Amniotic stem cell (primary cell): Measurements from ENCODE around the gene ELOVL5.
"Not testable (repeated sequence)": the region's sequence is repeated elsewhere in the genome, so short reads cannot be mapped to it uniquely, and the experiment has no call there.

ENCODE experiments used
- DNase-seq: peaks from one replicate; lab custom pipeline; 2025; lab: John Stamatoyannopoulos, UW

Gene ELOVL5

GRCh38 chr6:53305506-53306005, 43.2 kb downstream of the ELOVL5 start:
- DNase-seq = not testable (repeated sequence)

- DNase-seq = not testable (repeated sequence)
Observed at GRCh38 chr6:53304953-53305352, 43.8 kb downstream of the ELOVL5 start.

DNA sequence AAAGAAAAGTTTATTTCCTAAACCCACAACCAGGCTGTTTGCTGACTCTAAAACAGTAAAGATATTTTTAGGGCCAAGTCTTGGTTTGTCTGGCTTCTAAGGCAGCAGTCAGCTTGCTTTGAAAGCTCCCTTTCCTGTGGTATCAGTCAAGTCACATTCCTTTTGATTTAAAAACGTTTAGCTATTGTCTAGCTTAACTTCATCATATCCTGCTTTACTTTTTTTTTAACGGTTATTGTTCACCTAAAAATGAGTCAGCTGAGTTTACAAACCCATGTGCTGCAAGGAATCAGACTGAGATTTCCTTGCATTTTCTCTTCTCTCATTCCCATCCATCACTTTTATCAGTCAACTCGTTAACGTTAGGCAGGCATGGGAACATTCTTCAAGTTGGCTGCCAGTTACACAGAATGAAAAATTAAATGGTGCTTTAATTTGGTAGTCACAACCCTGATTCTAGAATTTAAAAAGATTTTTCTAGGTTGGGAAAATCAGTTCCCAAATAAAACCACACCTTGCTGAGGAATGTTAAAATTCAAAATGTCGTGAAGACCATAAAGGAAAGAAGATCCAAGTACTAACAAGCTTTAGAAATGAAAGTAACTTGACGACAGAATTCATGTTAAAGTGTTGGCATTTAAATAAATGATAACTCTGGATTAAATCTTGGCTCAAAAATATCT, 45.9 kb downstream of the ELOVL5 start:
- DNase-seq = no peak

GRCh38 chr6:53301801-53302537, 46.8 kb downstream of the ELOVL5 start:
- no peak for DNase-seq

DNA sequence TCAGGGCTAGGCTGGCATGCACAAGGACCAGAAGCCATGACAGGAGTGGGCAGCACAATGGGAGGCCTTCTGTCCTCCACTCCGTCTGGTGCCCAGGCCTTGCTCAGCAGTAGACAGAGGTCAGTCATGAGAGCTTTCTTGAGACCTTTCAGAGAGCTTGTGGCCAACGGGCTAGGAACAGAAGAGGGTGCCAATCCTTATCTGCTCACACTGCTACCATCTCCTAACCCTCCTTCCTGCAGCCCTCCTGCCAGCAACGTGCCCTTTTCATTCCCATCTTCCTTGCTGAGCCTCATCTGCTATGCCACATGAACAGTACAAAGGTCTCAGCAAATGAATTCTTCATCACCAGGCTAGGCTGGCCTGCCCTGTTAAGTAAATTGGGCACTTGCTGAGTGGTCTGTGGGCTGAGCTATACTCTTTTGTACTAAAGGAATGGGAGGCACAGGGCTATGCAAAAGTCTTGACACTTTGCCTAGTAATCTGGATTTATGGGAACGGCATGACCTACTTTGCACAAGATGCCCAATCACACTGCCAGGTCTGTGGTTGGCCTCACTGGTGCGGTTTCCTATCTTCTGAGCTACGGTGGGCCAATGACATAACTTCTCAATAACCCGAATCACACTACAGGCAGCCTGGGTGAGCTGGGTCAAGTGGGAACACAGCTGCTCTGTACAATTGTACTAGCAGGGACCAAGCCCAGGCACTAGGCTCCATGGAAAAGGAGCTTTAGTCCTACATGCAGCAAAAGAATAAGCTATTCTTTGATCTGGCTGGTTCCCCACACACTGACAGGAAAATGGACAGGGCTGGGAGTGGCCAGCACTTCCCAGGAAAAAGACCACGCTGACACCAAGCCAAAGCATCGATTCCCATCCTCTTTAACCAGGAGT, 47.8 kb downstream of the ELOVL5 start:
- no peak for DNase-seq

- DNase-seq = no peak
Observed at GRCh38 chr6:53299331-53300005, 49.3 kb downstream of the ELOVL5 start.

DNA sequence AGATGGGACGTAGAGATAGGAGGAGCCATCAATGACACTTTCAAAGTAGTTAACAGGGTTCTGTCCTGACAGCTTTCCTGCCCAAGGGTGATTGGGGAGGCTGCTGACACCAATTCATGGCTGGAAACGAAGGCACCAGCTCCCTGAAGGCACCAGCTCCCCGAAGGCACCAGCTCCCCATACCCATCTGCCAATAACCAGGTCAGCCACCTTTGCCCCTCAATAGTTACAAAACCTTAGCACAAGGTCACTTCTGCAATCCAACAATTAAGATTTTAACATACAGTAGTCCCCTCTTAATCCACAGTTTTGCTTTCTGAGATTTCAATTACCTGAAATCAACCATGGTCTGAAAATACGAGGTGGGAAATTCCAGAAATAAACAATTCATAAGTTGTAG, 51.7 kb downstream of the ELOVL5 start:
- no peak for DNase-seq

DNA sequence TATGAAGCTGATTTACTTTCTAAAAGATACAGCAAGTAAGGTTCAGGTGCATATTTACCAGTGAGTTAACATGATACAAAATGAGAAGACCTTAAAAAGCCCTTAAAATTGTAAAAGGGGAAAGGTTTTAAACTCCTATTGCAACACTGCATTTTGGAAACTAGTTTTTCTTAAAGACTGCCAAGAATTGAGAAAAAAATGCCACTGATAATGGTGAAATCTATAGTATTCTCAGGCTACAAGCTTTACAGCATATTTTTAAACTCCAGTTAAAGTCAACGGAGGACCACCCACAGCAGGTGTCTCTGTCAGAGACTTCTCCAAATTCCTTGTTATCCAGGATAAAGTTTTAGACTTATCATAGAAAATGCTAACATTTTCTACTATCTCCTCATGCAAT, 53.6 kb downstream of the ELOVL5 start:
- DNase-seq = no peak

DNA sequence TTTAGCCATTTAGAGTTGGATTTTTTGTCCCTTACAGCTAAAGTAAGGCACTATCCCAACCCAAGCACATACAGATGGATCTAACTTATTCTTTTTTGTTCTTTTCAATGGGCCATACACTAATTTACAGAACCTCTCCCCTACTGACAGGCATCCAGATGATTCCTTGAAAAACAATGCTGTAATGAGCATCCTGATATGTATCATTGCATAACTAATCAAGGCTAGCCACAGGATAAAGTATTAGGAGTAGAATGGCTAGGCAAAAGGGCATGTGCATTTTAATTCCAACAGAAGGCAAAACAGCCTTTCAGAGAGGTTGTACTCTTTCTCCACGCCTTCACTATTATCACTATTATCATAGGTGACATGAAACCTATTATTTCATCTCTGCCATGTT, 54.1 kb downstream of the ELOVL5 start:
- DNase-seq = no peak

- DNase-seq = no peak
Observed at GRCh38 chr6:53294095-53294494, 54.7 kb downstream of the ELOVL5 start.

DNA sequence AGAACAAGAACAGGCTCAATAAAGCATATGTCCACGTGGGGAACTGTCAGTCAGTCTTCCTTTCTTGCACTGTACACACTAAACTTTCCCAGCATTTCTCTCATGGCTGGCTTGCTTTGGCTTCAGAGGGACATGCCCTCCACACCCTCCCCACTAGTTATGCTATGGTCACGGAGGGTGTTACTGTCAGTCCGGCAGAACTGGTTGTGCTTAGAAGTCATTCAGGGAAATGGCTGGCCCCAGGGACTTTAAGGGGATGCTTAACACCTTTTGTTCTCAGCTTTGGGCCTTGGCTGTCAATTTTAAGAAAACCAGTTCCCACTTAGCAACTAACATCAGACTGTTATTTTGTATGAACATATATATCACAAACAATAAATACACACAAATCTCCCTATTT, 55.1 kb downstream of the ELOVL5 start:
- DNase-seq = no peak

DNA sequence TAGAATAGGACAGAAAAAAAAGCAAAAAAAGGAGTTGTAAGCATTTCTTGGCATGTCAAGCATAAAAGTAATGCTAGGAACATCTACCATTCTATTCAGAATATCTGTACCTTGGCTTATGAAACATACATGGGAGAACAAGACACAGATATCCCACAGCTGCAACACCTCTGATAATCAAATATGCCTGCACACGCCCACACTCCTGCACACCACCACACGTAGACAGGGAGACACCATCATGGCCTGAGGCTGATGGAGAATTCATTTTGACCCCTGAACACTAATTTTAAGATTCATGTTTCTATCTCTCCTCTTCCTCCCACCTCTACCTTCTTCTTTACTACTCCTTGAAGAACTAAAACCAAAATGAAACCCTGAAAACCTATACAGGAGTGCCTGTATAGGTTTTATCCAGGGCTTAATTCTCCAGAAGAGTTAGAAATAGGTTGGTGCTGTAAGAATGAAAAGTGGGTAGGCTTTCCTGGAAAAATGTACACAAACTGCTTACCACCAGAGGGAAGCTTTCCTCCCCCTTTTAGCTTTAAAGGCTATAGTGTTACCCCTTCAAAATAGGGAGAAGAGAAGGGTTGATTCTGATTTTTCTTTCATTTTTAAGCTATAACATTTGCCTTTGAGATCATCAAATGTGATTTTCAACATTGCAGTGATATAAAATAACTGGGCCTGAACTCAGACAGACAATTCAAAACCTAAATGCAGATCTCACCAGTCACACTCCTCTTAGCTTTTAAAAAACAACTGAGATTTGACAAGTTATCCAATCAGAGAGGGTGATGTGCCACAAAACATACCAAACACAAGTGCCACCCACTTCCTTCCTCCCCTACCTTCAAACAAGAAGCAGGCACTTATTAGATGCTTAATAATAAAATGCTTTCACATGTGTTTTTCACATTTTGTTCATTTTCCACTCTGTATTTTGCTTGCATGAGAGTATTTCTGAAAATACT, 57.9 kb downstream of the ELOVL5 start:
- DNase-seq = no peak

- no peak for DNase-seq
Observed at GRCh38 chr6:53287336-53288225, 61.2 kb downstream of the ELOVL5 start.

GRCh38 chr6:53284901-53285300, 63.8 kb downstream of the ELOVL5 start:
- DNase-seq = no peak

DNA sequence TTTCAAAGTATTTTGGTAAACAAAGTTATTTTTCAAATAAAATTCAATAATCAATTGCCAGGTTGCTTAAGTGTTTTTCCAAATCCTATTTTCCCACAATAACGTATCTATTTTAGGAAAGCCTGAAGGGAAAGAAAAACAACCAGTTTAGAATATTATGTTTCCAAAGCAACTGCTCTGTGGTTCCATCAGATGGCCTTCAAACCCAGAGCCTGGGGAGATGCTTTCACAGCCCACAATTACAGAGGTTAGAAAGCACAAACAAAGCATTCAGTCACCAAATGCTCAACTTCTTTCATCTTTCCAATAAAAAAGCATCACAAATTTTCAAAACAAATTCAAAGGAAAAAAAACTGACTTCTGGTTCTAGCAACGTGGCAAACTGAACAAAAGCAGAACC, 66.0 kb downstream of the ELOVL5 start:
- no peak for DNase-seq

DNA sequence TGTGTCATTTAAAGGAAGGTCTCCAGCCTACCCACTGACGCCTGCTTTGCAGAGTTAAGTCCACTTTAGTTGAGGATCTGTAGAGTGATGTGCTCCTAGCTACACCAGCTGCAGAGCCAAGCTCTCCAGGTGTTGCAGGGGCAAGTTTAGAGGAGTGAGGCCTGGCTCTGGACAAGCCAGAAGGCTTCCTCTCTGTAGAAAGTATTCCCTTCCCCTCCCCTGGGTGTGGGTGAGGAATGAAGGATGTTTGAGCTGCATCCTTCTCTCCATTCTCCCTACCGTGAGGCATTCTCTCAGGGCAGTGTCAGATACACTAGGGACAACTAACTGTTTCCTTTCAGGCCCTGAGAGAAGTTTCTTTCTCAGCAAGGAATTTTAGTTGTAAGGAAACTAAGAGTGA, 66.5 kb downstream of the ELOVL5 start:
- DNase-seq = no peak

GRCh38 chr6:53281518-53282215, 67.1 kb downstream of the ELOVL5 start:
- no peak for DNase-seq

GRCh38 chr6:53280207-53280606, 68.5 kb downstream of the ELOVL5 start:
- no peak for DNase-seq

DNA sequence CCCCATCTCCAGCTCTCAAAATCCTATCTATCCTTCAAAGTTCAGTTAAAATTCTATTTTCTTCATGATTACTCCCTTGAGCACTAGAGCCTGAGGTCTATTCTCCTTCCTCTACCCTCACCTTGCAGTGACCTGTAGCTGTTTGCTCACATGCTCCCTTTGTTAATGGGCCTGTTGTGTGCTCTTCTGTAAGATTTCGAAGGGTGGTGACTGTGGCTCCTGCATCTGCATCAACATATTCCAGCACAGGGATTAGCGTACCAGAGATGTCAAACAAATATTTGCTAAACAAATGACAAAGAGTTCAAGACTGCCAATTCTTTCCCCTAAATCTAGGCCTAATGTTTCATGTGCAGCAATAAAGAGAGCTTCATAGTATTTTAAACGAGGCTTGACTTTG, 69.5 kb downstream of the ELOVL5 start:
- no peak for DNase-seq
